Activated CD4-positive, alpha-beta T cell treated with anti-CD3 and anti-CD28 coated beads, Interleukin-2, amount 50 U/mL, for 48 hours (primary cell): ENCODE measurements around the gene PEX12.
"Not testable (repeated sequence)": the region's sequence is repeated elsewhere in the genome, so short reads cannot be mapped to it uniquely, and the experiment has no call there.

ENCODE experiments used
- DNase-seq, 2 experiments: peaks; one replicate each; pipeline ENCODE4 v3.0.0-alpha.2; 2020

PEX12 gene

DNA sequence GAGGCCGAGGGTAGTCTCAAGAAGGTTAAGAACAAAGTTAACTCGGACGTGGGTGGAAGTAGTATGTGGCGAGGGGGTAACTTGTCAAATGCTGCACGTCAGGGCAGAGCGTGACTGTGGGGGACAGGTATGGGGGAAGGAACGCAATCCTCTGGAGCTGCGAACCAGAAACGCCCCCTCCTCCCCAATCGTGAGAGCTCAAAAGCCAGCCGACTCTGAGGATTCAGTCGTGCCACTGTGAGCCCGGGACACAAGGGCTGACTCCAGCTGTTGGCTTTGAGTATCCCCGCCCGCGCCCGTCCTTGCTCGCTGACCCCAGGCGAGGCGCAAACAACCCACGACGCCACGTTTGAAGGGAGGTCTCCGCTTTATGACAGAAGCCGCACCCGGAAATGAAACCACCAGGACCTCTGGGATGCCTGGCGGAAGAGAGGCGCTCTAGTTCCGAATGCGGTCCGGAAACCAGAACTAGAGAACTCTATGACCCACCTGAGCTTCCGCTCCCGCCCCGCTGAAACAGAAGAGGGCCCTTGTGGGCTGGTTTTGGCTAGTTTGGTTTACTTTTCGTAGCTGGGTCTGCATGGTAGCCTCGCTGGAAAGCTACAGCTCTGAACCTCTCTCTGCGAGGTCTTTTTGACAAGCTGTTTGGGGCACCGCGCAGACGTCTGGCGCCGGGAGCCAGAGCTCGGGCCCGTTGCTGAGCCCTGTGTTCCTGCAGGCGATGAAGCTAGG, at the start of gene PEX12:
PEX12 (minus strand) TSS at position 375 of the 732 bp plus-strand sequence. CDS start 550 bp downstream, outside the sequence.
- peak; percentile 83 to 87 for DNase-seq

DNA sequence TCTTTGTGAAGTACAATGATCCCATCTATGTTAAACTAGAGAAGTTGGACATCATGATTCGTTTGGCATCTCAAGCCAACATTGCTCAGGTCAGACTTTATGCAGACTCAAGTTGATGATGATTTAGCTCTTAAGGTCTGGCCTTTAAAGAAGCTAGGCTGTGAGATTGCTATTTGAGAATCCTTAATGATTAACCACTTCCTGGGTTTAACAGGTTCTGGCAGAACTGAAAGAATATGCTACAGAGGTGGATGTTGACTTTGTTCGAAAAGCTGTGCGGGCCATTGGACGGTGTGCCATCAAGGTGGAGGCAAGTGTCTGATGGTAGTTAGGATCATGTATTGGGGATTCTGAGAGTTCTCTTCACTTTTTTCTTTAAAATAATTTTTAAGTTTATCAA, 49.0 kb upstream of the PEX12 start:
- no peak for DNase-seq

DNA sequence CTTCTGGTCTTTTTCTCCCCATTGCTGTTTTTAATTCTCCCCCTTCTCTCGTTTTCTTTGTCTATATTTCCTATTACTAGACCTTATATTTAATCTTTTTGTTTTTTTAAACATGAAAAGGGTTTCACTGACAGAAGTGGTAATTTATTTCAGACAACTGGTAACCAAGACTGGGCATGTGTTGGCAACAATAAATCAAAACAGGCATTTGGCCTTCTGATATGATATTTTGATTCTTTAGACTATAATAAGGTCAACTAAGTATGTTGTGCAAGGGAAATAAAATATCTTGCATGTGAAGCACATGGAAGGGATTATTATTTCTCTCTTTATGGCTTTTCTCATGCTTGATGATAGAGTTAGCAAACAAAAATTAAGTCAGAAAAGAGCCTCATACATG, 43.4 kb upstream of the PEX12 start:
- no peak for DNase-seq

DNA sequence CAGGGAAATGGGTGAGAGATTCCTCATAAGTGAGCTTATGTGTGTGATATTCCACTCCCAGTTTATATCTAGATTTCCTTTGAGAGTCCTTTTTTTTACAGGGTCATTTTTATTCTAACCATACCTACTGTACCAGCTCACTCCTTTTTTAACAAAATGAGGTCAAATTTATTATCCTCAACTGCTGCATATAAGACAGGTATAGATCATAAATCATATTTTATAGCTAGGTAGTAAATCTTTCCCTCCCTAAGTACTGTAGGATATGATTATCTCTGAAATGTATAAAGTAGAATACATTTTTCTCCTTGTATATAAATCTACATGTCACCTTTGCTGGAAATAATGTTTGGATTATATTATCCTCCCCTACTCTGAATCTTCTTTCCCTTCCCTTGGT, 40.3 kb upstream of the PEX12 start:
- no peak for DNase-seq

DNA sequence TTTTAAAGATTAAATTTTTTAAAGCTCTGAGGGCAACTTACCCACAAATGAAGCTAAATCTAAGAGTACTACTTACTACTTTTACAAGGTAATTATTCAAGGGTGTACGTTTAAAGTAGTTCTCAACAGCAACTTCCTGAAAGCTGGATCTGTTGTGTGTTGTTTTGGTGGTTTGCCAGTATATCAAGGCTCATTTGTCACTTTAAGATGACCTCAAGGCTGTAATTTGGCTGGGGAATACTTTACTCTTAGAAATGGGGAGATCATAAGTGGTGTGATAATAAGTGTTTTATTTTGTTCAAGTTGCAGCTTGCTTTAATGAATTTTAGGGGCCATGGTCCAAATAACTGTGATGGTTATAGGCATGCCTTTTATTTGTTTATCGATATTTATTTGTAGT, 39.1 kb upstream of the PEX12 start:
- DNase-seq: no peak

DNA sequence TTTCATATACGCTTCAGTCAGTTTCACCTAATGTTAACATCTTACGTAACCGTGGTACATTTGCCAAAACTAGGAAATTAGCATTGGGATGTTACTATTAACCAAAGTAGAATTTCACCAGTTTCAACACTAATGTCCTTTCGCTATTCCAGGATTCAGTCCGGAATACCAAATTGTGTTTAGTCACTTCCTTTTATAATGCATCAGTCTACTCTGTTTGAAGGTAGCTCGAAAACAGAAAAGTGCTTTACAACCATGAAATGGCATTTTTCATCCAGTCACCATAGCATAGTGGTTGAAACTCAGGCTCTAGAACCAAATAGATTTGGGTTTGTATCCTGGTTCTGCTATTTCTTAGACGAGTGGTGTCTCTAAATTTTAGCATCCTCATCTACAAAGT, 38.2 kb upstream of the PEX12 start:
- no peak for DNase-seq

DNA sequence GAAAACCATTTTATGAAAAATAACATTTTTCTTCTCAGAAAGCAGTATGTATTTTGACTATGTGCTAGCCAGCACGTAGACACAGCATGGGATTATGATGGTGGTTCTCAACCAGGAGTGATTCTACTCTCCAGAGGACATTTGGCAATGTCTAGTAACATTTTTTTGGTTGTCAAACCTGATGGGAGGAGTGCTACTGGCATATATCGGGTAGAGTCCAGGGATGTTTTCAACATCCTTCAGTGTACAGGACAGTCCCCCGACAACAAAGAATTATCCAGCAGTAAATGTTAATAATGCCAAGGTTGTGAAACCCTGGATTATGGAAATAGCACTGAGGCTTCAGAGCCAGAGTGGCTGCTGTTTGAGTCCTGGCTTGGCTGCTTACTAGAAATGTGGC, 36.4 kb upstream of the PEX12 start:
- no peak for DNase-seq

DNA sequence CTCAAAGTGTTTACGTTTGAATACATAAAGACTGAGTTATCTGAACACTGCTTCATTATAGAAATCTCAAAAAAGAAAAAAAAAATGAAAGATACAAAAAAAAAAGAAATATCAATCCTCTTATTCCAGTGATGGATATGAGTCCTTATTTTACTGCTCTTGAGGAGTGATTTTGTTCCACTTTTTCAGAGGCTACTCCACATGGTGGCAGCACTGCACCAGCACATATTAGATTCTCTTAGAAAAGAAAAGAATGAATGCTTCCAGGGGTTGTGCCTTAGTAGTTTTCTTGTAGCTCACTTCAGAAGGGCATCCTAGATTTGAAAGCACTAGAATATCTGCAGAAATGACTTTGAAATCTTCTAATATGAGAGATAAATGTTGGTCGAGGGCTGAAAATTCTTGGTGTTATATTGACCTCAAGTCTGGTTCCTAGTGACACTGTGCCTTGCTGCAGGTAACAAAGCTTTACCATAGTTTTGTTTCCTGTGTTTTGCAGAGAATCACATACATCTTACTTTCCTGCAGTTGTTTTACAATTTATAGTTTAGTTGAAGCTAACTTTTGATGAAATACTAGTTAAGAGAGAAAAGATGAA, 34.7 kb upstream of the PEX12 start:
- peak; percentile 23 to 41 for DNase-seq

DNA sequence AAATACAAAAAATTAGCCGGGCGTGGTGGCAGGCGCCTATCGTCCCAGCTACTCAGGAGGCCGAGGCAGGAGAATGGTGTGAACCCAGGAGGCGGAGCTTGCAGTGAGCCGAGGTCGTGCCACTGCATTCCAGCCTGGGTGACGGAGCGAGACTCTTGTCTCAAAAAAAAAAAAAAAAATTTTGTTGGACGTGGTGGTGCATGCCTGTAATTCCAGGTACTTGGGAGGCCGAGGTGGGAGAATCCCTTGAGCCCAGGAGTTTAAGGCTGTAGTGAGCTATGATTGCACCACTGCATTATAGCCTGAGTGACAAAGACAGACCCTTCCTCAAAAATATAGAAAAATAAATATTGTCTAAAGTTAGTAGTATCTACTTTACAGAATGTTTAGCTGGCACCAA, 32.4 kb upstream of the PEX12 start:
- not testable (repeated sequence) for DNase-seq

DNA sequence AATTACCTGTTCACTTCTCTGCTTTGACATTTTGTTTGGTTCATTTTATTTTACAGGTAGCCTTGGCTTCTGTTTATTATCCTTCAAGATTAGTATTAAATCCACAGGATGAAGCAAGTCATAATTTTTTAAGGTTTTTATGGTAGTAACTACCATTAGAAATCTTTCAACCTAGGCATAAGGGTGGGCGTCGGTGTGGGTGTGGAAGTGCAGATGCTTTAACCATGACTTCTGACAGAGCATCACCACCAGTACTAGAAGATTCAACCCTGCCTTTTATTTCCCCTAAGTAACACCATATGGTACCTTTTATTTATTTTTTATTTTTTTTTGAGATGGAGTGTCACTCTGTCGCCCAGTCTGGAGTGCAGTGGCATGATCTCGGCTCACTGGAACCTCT, 31.5 kb upstream of the PEX12 start:
- no peak for DNase-seq

DNA sequence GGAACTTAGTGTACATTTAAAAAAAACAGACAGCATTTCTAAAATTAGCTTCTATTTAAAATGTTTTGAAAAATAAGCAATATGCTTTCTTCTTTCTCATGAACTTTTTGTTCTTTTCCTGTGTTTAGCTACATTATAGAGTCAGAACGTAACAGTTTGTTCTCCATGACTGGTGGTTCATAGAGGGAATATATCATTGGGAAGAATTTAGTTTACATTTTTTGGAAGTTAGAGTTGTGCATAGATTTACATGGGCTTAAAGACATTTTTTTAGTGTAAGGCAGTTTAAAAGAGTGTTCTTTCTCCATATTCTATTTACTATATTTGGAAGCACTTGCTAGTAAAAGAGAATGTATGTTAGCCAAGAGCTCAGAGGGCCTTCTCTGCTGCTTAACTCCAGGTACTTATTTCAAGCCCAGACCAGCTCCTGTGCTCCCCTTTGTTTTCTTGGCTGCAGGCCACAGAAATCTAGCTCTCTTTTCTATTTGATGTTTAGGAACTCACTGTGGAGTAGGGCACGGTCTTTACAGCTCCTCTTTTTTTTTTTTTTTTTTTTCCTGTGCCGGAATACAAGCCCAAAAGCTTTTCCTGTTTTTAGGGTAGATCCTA, 29.0 kb upstream of the PEX12 start:
- DNase-seq: no peak

DNA sequence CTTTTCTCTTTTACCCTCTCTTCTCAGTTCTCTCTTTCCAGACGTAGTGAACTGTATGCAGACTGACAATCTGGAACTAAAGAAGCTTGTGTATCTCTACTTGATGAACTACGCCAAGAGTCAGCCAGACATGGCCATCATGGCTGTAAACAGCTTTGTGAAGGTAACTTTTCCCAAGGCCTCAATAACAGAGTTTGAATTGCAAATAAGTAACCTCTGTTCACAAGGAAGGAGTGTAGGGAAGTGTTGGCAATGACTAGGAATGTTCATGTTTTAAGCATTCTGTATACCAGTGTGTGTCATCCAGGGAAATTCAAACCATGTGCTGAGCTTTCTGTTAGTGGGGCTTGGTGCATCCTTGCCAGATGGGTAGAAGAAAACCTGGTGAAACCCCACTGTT, 27.3 kb upstream of the PEX12 start:
- DNase-seq: no peak

DNA sequence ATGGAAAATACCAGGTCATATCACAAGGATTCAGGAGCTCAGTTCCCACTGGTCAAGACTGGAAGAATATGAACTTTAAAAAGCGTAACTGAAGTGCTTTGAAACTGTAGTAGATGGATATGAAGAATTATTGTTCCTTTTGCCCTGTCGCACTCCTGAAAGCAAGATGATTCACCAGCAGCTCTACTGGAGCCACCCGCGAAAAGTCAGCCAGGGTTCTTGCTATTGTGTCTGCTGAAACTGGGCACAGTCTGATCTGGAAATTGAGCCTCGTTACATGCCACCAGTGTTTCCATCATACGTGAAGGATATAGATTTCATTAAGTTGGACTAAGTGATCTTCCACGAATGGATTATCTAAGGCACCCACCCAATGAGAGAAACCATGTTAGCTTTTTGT, 25.3 kb upstream of the PEX12 start:
- no peak for DNase-seq

DNA sequence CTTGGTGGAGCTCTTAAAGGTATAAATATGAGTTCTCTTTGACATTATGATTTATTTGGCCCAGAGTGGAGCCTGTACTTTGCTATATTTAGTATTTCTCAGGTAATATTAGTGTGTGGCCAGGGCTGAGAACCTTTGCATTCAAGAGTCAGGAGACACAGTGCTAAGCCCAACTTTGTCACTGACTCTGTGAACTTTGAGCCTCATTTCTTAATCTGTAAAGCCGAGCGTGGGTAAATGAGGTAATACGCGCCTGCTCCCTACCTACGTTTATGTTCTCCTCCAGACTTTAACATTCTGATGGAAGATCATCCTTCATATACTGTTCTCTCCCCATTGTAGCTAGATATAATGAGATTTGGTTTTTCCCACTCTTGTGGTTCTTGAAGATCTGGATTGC, 19.2 kb upstream of the PEX12 start:
- DNase-seq: no peak

DNA sequence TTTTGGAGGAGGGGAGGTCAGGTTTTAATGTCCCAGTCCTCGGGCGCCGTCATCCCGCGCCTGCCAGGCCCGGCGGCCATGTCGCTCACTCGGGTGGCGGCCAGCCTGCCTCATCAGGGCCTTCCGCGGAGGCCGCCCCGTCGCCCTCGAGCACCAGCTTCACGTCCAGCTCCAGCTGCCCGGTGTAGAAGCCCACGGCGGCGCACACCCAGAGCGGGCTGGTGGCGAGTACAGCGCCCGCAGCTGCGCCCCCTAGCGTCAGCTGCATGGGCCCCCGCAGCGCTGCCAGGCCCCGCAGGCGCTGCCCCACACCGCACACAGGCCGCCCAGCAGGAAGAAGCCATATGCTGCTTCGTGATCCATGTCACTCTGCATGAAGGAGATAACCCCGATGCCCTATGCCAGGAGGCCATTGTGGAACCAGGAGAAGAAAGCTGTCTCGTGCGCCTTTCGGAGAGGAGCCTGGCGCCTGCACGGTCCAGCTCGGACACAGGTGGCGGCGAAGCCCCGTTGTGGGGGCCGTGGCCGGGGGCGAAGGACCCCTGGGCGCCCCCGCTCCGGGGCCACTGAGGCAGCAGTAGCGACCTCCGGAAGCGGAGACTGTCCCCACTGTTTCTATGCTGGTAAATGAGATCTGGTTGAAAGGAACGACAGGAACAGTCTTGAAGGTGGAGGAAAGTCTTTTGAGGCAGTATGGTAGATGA, 18.3 kb upstream of the PEX12 start:
- DNase-seq: no peak

DNA sequence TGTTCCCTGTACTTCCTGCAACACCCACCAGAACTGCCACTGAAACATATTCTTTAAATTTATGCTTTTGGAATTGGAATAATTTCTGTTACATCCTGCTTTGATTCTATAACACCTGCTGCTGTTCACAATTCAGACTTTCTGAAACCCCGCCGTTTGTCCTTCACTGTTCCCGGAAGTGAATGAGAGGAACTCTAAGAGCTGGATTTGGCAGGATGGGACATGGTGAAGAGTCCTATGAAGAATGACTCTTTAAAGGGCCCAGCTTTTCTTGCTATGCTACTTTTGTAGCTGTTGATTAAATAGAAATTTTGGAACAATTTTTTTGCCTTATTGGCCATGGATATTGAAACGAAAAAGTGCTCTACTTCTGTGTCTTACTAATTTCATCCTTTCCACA, 17.7 kb upstream of the PEX12 start:
- no peak for DNase-seq

DNA sequence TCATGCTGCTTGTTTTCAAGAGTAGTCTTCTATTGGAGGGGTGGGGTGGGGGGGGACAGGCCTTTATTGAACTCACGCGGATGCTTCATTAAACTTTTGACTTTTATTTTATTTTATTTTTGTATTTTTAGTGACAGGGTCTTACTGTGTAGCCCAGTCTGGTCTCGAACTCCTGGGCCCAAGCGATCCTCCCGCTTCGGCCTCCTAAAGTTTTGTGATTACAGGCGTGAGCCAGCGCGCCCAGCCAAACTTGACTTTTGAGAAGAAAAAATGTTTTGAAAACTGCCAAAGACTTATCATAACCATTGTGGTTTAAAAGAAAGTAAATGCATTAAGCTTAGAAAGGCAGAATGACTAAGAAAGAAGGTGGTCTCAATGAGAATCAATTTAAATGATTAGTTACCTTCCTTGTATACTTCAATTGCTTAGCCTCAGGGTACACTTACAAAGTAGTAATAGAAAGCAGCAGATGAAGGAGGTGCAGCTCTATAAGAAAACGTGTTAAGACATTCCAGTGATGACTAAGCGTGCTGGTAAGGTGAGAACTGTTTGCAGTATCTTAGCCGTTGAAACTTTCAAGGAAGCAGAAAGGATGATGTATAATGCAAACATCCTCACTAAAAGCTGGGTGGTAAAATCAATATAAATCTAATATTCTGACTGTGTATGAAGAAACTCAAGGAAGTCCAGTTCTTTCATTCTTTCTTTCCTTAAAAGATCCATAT, 10.0 kb upstream of the PEX12 start:
- DNase-seq: no peak

DNA sequence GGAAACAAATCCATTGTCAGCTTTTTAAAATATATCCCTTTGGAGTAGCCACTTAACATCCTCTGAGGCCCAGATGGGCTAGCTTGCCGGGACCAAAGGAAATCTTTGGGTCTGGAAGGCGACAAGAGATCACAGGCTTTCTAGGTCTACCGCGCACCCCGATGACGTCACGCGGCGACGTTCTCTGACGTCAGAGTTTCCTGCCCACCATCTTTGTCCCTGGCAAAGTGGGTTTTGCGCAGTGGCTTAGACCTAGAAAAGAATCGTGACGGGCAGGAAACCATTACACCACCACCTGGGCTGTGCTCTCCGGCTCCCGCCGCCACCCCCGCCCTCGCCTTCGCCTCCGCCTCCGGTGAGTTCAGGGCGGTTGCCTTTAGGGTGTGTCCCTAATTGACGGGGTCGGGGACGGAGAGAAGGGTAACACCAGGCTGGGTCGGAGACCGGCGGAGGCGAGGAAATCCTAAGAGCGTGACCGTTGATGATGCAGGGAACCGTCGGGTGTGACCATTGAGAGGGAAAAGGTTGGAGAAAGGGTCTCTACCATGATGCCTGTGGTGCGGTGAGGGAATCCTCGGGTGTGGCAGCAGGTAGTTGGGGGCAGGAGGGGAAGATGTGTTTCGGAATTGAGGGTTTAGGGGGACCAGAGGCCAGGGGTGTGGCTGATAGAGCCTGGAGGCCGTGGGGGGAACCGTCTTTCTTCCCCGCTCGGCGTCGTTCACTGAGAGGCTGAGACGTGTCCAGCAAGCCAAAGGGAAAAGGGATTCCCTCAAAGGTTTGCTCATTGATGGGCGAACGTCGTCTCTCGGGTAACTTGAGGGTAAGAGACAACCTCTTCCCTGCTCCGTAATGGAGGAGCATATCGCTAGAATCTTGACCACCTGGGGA, 8.9 kb upstream of the PEX12 start, which contains the start of gene AP2B1:
AP2B1 (plus strand) TSS at position 249 of the 888 bp plus-strand sequence. CDS start 6,709 bp downstream, outside the sequence.
- peak; percentile 97 to 98 for DNase-seq

DNA sequence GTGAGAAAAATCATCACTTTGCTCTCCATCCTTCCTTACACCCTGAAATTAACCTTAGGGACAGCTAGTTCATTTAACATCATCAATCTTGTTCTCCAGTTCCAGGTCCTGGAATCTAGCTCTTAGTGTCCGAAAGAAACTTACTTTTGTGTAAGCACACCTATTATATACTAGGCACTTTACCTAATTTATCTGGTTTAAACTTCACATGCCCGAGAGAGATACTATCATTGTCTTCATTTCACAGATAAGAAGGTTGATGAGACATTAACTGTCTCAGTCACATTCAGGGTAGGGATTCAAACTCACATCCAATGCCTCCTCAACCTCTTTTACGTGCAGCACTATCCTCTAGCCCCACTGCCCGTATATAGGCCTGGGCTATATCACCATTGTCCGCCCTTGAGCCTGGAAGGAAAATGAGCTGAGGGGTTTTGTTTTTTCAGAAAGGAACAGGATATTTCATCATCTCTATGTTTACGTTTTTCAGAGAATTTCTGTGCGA, 8.2 kb upstream of the PEX12 start:
- DNase-seq: peak in 1 of 2 experiments; percentile 16

DNA sequence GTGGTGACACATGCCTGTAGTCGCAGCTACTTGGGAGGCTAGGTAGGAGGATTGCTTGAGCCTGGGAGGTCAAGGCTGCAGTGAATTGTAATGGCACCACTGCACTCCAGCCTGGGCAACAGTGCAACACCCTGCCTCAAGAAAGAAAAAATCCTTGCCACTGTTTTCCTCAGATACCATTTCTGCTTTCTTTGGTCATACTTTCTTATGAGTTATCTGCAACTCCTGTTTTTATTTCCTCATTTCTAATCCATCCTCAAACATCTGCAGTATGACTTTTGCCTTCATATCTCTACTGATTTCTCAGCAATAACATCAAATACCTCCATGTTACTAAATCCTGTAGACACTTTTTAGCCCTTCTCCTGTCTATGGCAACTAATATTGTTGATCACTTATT, 5.7 kb upstream of the PEX12 start:
- DNase-seq: no peak

DNA sequence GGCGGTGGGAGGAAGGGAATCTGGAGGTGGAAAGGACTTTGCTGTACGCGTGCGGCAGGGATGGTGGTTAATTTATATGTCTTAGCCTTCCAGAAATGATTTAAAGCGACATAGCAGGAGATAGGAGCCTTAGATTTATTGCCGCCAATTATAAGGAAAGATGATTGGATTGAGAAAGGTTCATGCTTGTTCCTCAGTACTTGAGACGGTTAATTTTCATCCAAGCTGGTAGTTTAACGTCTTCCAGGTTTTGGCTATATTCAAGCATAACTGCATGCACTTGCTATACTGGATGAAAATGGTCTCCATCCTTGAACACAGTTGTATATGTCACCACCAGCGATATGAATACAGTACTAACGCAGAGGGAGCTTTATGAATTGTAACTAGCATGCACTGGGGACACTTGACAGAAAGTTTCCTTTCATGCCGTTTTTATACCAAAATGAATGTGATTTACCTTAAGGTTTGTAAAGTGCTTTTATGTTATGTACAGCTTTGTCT, 610 bp upstream of the PEX12 start:
- DNase-seq: no peak

DNA sequence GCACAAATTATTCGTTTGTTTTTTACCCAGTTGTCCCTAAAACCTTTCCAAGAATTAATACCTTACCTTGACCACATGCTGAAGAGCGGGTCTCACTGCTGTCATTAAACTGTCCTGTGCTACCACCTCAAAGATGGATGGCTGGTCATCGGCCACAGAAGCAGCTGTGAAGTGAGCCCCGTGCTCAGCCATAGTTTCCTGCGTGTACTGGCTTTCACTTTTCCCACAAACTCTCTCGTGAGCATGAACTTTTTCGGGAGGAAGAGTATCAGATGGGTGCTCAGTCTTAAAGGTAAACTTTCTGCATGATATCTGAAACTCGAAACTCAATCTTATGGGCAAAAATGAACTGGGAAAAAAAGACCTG, 558 bp downstream of the PEX12 start:
- no peak for DNase-seq
